ENCODE data around the gene CTPS1. TPM values are rescaled to one million over a fixed set of nuclear protein-coding genes. Genes with fewer than 3 reads are reported as not detected.

Gene CTPS1
- total and polyA plus RNA-seq, 2 of the 13 experiments (the other 11 are each of a cell fraction or from before 2014, with no cell fraction given) = 9.6 to 42.8 TPM

DNA sequence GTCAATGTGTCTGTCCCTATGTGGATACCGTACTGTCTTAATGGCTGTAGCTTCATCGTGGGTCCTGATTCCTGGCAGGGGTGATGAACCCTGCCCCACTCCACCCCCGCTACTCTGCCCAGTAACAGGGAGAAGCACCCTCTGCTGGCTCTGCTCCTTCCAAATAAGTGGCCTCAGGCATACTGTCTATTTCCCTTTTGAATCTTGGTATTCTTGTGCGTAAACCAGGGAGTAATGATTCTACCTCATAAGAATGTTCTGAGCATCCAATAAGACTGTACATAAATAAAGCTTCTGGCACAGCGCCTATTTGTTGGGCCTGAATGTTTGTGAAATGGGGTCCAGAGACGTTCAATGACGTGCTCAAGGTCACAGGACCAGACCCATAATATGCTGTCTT lies 35.2 kb upstream of the CTPS1 start (continued):
- TF ChIP-seq ZNF441 (CRISPR knock-in tag; IDR thresholded peaks at IDR 0.05; ENCODE audit: borderline replicate concordance) (no peak), POGZ (CRISPR knock-in tag; IDR thresholded peaks at IDR 0.05) (no peak), FOXA3 (CRISPR knock-in tag; IDR thresholded peaks at IDR 0.05) (0 out of 2 replicates have a peak, but pooled peaks have one; percentile 9), MEIS2 (CRISPR knock-in tag; IDR thresholded peaks at IDR 0.05) (no peak), RFXAP (CRISPR knock-in tag; IDR thresholded peaks at IDR 0.05; ENCODE audit: borderline replicate concordance) (peak; percentile 98), ZNF883 (CRISPR knock-in tag; IDR thresholded peaks at IDR 0.05; ENCODE audit: not compliant biosample characterization) (no peak), KAT7 (CRISPR knock-in tag; IDR thresholded peaks at IDR 0.05; ENCODE audit: borderline replicate concordance) (no peak), FOSL2 (CRISPR knock-in tag; IDR thresholded peaks at IDR 0.05) (peak; percentile 22; the same call in 1 of the 2 replicates), ZNF761 (CRISPR knock-in tag; conservative IDR thresholded peaks at IDR 0.05) (no peak), RXRA (CRISPR knock-in tag; IDR thresholded peaks at IDR 0.05) (peak; percentile 49; the same call in 1 of the 2 replicates)
- TF ChIP-seq, protein P1, sequence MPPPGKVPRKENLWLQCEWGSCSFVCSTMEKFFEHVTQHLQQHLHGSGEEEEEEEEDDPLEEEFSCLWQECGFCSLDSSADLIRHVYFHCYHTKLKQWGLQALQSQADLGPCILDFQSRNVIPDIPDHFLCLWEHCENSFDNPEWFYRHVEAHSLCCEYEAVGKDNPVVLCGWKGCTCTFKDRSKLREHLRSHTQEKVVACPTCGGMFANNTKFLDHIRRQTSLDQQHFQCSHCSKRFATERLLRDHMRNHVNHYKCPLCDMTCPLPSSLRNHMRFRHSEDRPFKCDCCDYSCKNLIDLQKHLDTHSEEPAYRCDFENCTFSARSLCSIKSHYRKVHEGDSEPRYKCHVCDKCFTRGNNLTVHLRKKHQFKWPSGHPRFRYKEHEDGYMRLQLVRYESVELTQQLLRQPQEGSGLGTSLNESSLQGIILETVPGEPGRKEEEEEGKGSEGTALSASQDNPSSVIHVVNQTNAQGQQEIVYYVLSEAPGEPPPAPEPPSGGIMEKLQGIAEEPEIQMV (CRISPR knock-in tag; IDR thresholded peaks at IDR 0.05; ENCODE audit: low read depth) = no peak
- TF ChIP-seq, protein P2, sequence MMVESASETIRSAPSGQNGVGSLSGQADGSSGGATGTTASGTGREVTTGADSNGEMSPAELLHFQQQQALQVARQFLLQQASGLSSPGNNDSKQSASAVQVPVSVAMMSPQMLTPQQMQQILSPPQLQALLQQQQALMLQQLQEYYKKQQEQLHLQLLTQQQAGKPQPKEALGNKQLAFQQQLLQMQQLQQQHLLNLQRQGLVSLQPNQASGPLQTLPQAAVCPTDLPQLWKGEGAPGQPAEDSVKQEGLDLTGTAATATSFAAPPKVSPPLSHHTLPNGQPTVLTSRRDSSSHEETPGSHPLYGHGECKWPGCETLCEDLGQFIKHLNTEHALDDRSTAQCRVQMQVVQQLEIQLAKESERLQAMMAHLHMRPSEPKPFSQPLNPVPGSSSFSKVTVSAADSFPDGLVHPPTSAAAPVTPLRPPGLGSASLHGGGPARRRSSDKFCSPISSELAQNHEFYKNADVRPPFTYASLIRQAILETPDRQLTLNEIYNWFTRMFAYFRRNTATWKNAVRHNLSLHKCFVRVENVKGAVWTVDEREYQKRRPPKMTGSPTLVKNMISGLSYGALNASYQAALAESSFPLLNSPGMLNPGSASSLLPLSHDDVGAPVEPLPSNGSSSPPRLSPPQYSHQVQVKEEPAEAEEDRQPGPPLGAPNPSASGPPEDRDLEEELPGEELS (CRISPR knock-in tag; IDR thresholded peaks at IDR 0.05) = peak; percentile 17; the same call in 1 of the 2 replicates
- TF ChIP-seq, protein P3, sequence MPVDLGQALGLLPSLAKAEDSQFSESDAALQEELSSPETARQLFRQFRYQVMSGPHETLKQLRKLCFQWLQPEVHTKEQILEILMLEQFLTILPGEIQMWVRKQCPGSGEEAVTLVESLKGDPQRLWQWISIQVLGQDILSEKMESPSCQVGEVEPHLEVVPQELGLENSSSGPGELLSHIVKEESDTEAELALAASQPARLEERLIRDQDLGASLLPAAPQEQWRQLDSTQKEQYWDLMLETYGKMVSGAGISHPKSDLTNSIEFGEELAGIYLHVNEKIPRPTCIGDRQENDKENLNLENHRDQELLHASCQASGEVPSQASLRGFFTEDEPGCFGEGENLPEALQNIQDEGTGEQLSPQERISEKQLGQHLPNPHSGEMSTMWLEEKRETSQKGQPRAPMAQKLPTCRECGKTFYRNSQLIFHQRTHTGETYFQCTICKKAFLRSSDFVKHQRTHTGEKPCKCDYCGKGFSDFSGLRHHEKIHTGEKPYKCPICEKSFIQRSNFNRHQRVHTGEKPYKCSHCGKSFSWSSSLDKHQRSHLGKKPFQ (CRISPR knock-in tag; IDR thresholded peaks at IDR 0.05; ENCODE audit: insufficient replicate concordance) = no peak
- TF ChIP-seq, protein P4, sequence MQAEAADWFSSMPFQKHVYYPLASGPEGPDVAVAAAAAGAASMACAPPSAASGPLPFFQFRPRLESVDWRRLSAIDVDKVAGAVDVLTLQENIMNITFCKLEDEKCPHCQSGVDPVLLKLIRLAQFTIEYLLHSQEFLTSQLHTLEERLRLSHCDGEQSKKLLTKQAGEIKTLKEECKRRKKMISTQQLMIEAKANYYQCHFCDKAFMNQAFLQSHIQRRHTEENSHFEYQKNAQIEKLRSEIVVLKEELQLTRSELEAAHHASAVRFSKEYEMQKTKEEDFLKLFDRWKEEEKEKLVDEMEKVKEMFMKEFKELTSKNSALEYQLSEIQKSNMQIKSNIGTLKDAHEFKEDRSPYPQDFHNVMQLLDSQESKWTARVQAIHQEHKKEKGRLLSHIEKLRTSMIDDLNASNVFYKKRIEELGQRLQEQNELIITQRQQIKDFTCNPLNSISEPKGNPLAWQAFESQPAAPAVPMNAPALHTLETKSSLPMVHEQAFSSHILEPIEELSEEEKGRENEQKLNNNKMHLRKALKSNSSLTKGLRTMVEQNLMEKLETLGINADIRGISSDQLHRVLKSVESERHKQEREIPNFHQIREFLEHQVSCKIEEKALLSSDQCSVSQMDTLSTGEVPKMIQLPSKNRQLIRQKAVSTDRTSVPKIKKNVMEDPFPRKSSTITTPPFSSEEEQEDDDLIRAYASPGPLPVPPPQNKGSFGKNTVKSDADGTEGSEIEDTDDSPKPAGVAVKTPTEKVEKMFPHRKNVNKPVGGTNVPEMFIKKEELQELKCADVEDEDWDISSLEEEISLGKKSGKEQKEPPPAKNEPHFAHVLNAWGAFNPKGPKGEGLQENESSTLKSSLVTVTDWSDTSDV (CRISPR knock-in tag; IDR thresholded peaks at IDR 0.05) = no peak
- TF ChIP-seq, protein P5, sequence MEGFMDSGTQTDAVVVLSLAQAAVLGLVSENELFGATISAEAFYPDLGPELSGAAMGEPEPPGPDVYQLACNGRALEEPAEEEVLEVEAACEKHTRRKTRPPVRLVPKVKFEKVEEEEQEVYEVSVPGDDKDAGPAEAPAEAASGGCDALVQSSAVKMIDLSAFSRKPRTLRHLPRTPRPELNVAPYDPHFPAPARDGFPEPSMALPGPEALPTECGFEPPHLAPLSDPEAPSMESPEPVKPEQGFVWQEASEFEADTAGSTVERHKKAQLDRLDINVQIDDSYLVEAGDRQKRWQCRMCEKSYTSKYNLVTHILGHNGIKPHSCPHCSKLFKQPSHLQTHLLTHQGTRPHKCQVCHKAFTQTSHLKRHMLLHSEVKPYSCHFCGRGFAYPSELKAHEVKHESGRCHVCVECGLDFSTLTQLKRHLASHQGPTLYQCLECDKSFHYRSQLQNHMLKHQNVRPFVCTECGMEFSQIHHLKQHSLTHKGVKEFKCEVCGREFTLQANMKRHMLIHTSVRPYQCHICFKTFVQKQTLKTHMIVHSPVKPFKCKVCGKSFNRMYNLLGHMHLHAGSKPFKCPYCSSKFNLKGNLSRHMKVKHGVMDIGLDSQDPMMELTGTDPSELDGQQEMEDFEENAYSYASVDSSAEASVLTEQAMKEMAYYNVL (CRISPR knock-in tag; IDR thresholded peaks at IDR 0.05; ENCODE audit: borderline replicate concordance) = no peak
- TF ChIP-seq, protein P6, sequence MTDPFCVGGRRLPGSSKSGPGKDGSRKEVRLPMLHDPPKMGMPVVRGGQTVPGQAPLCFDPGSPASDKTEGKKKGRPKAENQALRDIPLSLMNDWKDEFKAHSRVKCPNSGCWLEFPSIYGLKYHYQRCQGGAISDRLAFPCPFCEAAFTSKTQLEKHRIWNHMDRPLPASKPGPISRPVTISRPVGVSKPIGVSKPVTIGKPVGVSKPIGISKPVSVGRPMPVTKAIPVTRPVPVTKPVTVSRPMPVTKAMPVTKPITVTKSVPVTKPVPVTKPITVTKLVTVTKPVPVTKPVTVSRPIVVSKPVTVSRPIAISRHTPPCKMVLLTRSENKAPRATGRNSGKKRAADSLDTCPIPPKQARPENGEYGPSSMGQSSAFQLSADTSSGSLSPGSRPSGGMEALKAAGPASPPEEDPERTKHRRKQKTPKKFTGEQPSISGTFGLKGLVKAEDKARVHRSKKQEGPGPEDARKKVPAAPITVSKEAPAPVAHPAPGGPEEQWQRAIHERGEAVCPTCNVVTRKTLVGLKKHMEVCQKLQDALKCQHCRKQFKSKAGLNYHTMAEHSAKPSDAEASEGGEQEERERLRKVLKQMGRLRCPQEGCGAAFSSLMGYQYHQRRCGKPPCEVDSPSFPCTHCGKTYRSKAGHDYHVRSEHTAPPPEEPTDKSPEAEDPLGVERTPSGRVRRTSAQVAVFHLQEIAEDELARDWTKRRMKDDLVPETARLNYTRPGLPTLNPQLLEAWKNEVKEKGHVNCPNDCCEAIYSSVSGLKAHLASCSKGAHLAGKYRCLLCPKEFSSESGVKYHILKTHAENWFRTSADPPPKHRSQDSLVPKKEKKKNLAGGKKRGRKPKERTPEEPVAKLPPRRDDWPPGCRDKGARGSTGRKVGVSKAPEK (CRISPR knock-in tag; IDR thresholded peaks at IDR 0.05; ENCODE audit: borderline replicate concordance) = no peak
